ENCODE results near the gene TTLL5. TPM values are rescaled to one million over a fixed set of nuclear protein-coding genes. Genes with fewer than 3 reads are reported as not detected.

Gene TTLL5
- total RNA-seq, 1 donor from 2014 or later = 37.9 TPM

GRCh38 chr14:75978249-75978731, 317.2 kb downstream of the TTLL5 start:
- H3K27ac Mint-ChIP-seq = peak overlapping the region; percentile 68
- no peak for DNase-seq
- no peaks in the 10 kb centered on the region for H3K9me3 Mint-ChIP-seq
- TF ChIP-seq CTCF (IDR thresholded peaks at IDR 0.05) = no peak
- ChIA-PET CTCF (interaction anchor here (1.3 to 11.8 kb wide), 6 partner anchors 11 to 401 kb away, joined by 5 to 363 read pairs (median 15); no protein-coding TSS in a partner anchor), POLR2A (interaction anchor here (0.7 to 2.6 kb wide), 4 partner anchors 18 to 269 kb away, joined by 3 to 10 read pairs (median 5); no protein-coding TSS in a partner anchor)
- ATAC-seq (ENCODE audit: low read depth) = no peak
- peak overlapping the region; percentile 46 for H3K4me3 Mint-ChIP-seq
- intact Hi-C loops (cut with micrococcal nuclease) = loop anchor here (1.0 kb wide), 1 partner anchor 18 kb away; no protein-coding TSS in a partner anchor
- H3K27me3 Mint-ChIP-seq = no peaks in the 10 kb centered on the region
- peaks cover 61% of the 10 kb centered on the region for H3K4me1 Mint-ChIP-seq
- H3K36me3 Mint-ChIP-seq (ENCODE audit: low read depth) = no peaks in the 10 kb centered on the region

- Mint-ChIP-seq H3K9me3 (no peaks in the 10 kb centered on the region), H3K4me1 (peaks cover 61% of the 10 kb centered on the region), H3K27me3 (no peaks in the 10 kb centered on the region), H3K36me3 (ENCODE audit: low read depth) (no peaks in the 10 kb centered on the region), H3K4me3 (no peak overlapping the region), H3K27ac (peak overlapping the region; percentile 56)
- TF ChIP-seq CTCF (IDR thresholded peaks at IDR 0.05) = no peak
- ATAC-seq (ENCODE audit: low read depth) (no peak), DNase-seq (no peak)
- ChIA-PET POLR2A (interaction anchor here (1.4 to 2.6 kb wide), 3 partner anchors 19 to 270 kb away, joined by 3 to 10 read pairs (median 5); no protein-coding TSS in a partner anchor), CTCF (interaction anchor here (0.8 to 11.8 kb wide), 12 partner anchors 12 to 402 kb away, joined by 3 to 363 read pairs (median 5); no protein-coding TSS in a partner anchor)
- intact Hi-C loops (cut with micrococcal nuclease) = no loop called here
Measured at GRCh38 chr14:75979071-75979571, 318.1 kb downstream of the TTLL5 start.

- POLR2A ChIA-PET = interaction anchor here (0.7 to 2.6 kb wide), 4 partner anchors 20 to 271 kb away, joined by 3 to 10 read pairs (median 7); no protein-coding TSS in a partner anchor
- no peaks in the 10 kb centered on the region for H3K9me3 Mint-ChIP-seq
- intact Hi-C loops (cut with micrococcal nuclease) = loop anchor here (5.0 to 10.0 kb wide), 3 partner anchors 172 to 848 kb away; partner anchors contain the start of gene GPATCH2L
- CTCF ChIA-PET = interaction anchor here (1.1 to 11.8 kb wide), 11 partner anchors 13 to 403 kb away, joined by 3 to 363 read pairs (median 5); no protein-coding TSS in a partner anchor
- H3K4me1 Mint-ChIP-seq = peaks cover 62% of the 10 kb centered on the region
- H3K36me3 Mint-ChIP-seq (ENCODE audit: low read depth) = no peaks in the 10 kb centered on the region
- ATAC-seq (ENCODE audit: low read depth) (no peak), DNase-seq (no peak)
- H3K27me3 Mint-ChIP-seq = no peaks in the 10 kb centered on the region
- no peak overlapping the region for H3K4me3 Mint-ChIP-seq
- peak overlapping the region; percentile 6 for H3K27ac Mint-ChIP-seq
- TF ChIP-seq CTCF (IDR thresholded peaks at IDR 0.05) = no peak
Measured at GRCh38 chr14:75979648-75980565, 318.9 kb downstream of the TTLL5 start.

GRCh38 chr14:75980856-75981255, 319.8 kb downstream of the TTLL5 start:
- CTCF ChIA-PET = interaction anchor here (0.7 to 11.8 kb wide), 6 partner anchors 10 to 270 kb away, joined by 3 to 363 read pairs (median 15); no protein-coding TSS in a partner anchor
- DNase-seq = no peak
- intact Hi-C loops (cut with micrococcal nuclease) = loop anchor here (5.0 to 10.0 kb wide), 3 partner anchors 171 to 849 kb away; partner anchors contain the start of gene GPATCH2L
- Mint-ChIP-seq H3K9me3 (no peaks in the 10 kb centered on the region), H3K36me3 (ENCODE audit: low read depth) (no peaks in the 10 kb centered on the region), H3K4me1 (peaks cover 67% of the 10 kb centered on the region), H3K27me3 (no peaks in the 10 kb centered on the region), H3K27ac (no peak overlapping the region), H3K4me3 (peak overlapping the region; percentile 55)
- TF ChIP-seq CTCF (IDR thresholded peaks at IDR 0.05) = no peak
- no peak for ATAC-seq (ENCODE audit: low read depth)
- POLR2A ChIA-PET = interaction anchor here (2.6 kb wide), 1 partner anchor 74 kb away, joined by 10 read pairs; no protein-coding TSS in a partner anchor

Measured in activated B cell treated with CpG ODN at 0.5 μM for 24 hours (primary cell).